ENCODE data around the gene CCDC185. TPM values are rescaled to one million over a fixed set of nuclear protein-coding genes. Genes with fewer than 3 reads are reported as not detected.

CCDC185 gene
- 0.05 to 0.09 TPM (median 0.06 TPM) in 3 of 5 replicates, not detected in the others for total RNA-seq (2022; extraction: Qiagen RNA extraction)

DNA sequence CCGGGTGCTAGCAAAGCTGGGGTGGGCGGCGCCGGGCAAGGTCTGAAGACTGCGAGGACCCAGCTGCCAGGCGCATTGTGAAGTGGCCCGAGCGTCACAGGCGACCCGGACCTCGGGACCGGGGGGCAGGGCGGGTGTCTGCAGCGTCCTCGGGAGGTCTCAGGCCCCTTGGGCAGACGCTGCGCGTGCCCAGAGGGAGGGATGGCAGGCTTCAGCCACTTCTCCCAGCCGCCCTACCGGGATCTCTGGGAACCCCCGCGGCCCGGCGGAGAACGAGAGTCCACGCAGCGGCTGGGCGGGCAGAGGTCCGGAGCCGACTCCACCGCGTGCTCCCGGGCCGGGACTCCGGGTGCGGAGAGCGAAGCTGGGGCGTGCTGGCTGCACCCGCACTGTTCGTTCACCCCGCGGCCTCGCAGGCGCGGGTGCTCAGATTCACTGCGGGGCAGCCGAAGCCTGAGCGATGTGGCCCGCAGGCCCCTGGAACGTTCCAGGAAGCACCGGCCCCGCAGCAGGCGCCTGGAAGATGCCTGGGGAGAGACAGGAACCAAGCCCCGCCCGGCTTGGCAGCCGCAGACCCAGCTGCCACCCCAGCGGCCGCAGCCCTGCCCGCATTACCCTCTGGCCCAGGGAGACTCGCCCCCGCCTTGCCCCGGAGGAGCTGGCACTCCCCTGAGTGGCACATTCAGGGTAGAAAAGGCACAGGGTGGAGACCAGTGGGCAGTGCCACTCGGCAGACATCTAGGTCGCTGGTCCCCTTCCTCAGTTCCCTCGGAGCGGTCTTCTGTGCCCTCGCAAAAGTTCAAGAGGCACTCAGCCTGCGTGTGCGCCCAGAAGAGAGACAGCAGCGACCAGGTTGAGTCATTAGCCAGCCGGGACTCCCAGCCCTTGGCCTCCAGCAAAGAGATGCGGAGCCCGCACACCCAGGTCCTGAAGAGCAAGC lies at the start of gene CCDC185:
CCDC185 (plus strand) TSS at position 141 of the 940 bp plus-strand sequence; CDS start at position 202, 61 bp downstream.

DNA sequence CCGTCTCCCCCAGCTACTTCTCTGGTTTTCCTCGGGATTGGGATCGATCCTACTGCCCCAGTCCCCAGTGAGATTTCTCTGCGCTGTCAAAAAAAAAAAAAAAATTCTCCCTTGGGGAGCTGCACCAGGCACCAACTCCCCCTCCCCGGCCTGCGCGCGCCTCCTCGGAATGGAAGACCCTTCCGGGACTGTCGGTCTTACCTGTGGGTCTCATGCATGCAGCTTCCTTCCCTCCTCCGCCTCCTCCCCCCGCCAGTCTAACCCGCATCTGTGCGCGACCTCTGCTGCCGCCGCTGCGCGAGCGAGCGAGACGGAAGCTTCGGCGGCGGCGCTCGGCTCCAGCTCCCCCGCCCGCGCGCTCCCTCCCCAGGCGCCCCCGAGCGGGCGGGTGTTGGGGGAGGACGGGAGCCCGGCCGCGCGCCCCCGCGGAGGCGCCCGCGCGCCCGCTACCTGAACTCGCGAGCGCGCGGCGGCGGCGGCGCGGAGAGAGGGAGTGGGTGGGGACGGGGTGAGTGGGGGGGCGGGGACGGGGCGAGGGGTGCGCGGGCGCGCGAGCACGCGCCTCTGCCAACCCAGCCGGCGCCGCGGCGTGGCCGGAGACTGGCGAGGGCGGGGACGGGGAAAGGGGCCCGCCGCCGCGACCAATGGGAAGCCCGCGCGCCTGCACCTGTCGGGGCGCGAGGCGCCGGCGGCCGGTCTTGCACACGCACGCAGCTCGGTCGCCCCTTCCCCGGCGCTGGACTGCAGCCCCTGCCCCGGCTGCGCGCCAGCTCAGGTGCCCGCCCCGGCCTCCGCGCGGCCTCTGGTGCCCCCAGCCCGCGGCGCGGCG lies 29.1 kb upstream of the CCDC185 start, which contains the start of gene SUSD4:
SUSD4 (minus strand) TSS at position 321 of the 829 bp plus-strand sequence. CDS start 751 bp downstream, outside the sequence.

Other genes starting within 250 kb of the CCDC185 start
- 0.59 to 0.86 TPM (median 0.63 TPM) in 5 replicates for gene SUSD4, start 29.2 kb upstream of the CCDC185 start, total RNA-seq (2022; extraction: Qiagen RNA extraction)

All from A549 treated with dexamethasone at 1 μM for 4 hours (cell line).